Loucy (cell line): ENCODE results near the gene CMKLR1.
A peak's percentile ranks its signal among the peaks of the same experiment; 100 is the strongest.

Experiments used
- H2AFZ ChIP-seq: fragments of 200-600 bp; sonication (generic); 2 replicates; pipeline ENCODE4 v1.6.0; 2016; ENCODE audit warnings: antibody characterized with exemption, mild to moderate bottlenecking, low read length, moderate library complexity
- H3F3A ChIP-seq: fragments of 200-600 bp; 2 replicates; pipeline ENCODE4 v1.6.0; 2016; ENCODE audit warnings: antibody characterized with exemption, low read depth, mild to moderate bottlenecking
- H3K27me3 ChIP-seq: fragments of 200-600 bp; sonication (generic); 2 replicates; pipeline ENCODE4 v1.6.1; 2014; ENCODE audit warnings: low read length, mild to moderate bottlenecking; ENCODE audit not compliant: insufficient read depth, poor library complexity, severe bottlenecking
- H3K36me3 ChIP-seq: fragments of 200-600 bp; sonication (generic); 2 replicates; pipeline ENCODE4 v1.6.1; 2016; ENCODE audit warnings: low read length; ENCODE audit not compliant: insufficient read depth
- H3K4me1 ChIP-seq: fragments of 200-600 bp; sonication (generic); 2 replicates; pipeline ENCODE4 v1.5.1; 2014; ENCODE audit warnings: low read length, mild to moderate bottlenecking; ENCODE audit not compliant: insufficient read depth, poor library complexity, severe bottlenecking
- H3K4me2 ChIP-seq: fragments of 200-600 bp; sonication (generic); 2 replicates; pipeline ENCODE4 v1.6.0; 2014; ENCODE audit warnings: antibody characterized with exemption, low read length, low read depth, mild to moderate bottlenecking; ENCODE audit not compliant: poor library complexity, severe bottlenecking
- H3K4me3 ChIP-seq: fragments of 200-600 bp; sonication (generic); 2 replicates; pipeline ENCODE4 v1.5.1; 2014; ENCODE audit warnings: low read length, mild to moderate bottlenecking, mixed read lengths; ENCODE audit not compliant: poor library complexity, severe bottlenecking
- H3K79me2 ChIP-seq: fragments of 200-600 bp; sonication (generic); 2 replicates; pipeline ENCODE4 v1.6.1; 2014; ENCODE audit warnings: low read length; ENCODE audit not compliant: insufficient read depth
- H3K9ac ChIP-seq: fragments of 200-600 bp; sonication (generic); 2 replicates; pipeline ENCODE4 v1.6.0; 2014; ENCODE audit warnings: mild to moderate bottlenecking, low read depth, low read length, moderate library complexity; ENCODE audit not compliant: poor library complexity, severe bottlenecking
- H3K9me2 ChIP-seq: fragments of 200-600 bp; sonication (generic); replicated peaks from 2 replicates; pipeline ENCODE4 v1.6.1; 2016; ENCODE audit warnings: low read depth, low read length, mixed read lengths
- H3K9me3 ChIP-seq: fragments of 200-600 bp; sonication (generic); 2 replicates; pipeline ENCODE4 v1.6.1; 2014; ENCODE audit warnings: mild to moderate bottlenecking, antibody characterized with exemption, low read length, low read depth; ENCODE audit not compliant: insufficient read depth
- H4K20me1 ChIP-seq: fragments of 200-600 bp; sonication (generic); 2 replicates; pipeline ENCODE4 v1.6.0; 2014; ENCODE audit warnings: antibody characterized with exemption, low read length, mild to moderate bottlenecking; ENCODE audit not compliant: insufficient read depth, poor library complexity, severe bottlenecking
- CTCF ChIP-seq: fragments of 200-600 bp; sonication (generic); conservative IDR thresholded peaks from 2 replicates; pipeline ENCODE4 v1.5.1; 2014; ENCODE audit warnings: mild to moderate bottlenecking, antibody characterized with exemption, low read length
- EZH2phosphoT487 ChIP-seq: fragments of 200-600 bp; IDR thresholded peaks from 2 replicates; pipeline ENCODE4 v1.6.1; 2018; ENCODE audit warnings: antibody characterized with exemption, mild to moderate bottlenecking, moderate library complexity, borderline replicate concordance

CMKLR1 gene

DNA sequence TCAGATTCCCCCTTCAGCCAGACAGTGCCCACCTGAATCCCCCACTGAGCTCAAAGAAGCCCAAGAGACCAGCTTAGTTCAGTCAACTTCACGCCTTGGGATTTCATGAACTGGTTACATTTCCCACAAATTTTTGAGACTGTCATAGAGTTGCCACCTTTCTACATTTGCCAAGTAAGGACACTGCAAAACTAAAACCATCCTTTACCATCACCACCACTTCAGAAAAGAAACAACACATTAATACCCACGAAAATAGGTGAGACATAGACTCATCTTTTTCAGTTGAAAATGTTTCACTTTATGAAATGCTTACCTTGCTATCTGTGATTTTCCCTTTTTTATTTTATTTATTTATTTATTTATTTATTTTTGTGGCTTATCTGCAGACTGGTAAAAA, 16.1 kb downstream of the CMKLR1 start:
- Histone ChIP-seq H3F3A (no peaks in the 10 kb centered on the region), H2AFZ (no peak overlapping the region), H3K36me3 (no peaks in the 10 kb centered on the region), H3K4me2 (no peak overlapping the region), H3K4me1 (peaks cover 27% of the 10 kb centered on the region), H3K9me2 (no peaks in the 10 kb centered on the region), H3K9ac (no peak overlapping the region), H3K9me3 (no peaks in the 10 kb centered on the region), H3K4me3 (no peak overlapping the region), H3K27me3 (no peaks in the 10 kb centered on the region), H4K20me1 (no peaks in the 10 kb centered on the region), H3K79me2 (no peaks in the 10 kb centered on the region)
- TF ChIP-seq CTCF (no peak), EZH2phosphoT487 (no peak)

- Histone ChIP-seq H3K4me2 (no peak overlapping the region), H2AFZ (no peak overlapping the region), H3K27me3 (no peaks in the 10 kb centered on the region), H3K36me3 (no peaks in the 10 kb centered on the region), H3K4me1 (peaks cover 20% of the 10 kb centered on the region), H3K9ac (no peak overlapping the region), H3F3A (no peaks in the 10 kb centered on the region), H3K4me3 (no peak overlapping the region), H3K9me2 (no peaks in the 10 kb centered on the region), H3K9me3 (no peaks in the 10 kb centered on the region), H3K79me2 (no peaks in the 10 kb centered on the region), H4K20me1 (no peaks in the 10 kb centered on the region)
- TF ChIP-seq EZH2phosphoT487 (no peak), CTCF (no peak)
Measured at GRCh38 chr12:108321688-108322087, 17.4 kb downstream of the CMKLR1 start.

GRCh38 chr12:108320507-108321293, 18.4 kb downstream of the CMKLR1 start:
- no peaks in the 10 kb centered on the region for H4K20me1 ChIP-seq
- H3K4me3 ChIP-seq = no peak overlapping the region
- no peaks in the 10 kb centered on the region for H3K27me3 ChIP-seq
- no peaks in the 10 kb centered on the region for H3K79me2 ChIP-seq
- H3F3A ChIP-seq = no peaks in the 10 kb centered on the region
- TF ChIP-seq EZH2phosphoT487 = no peak
- peak; percentile 50 for TF ChIP-seq CTCF
- H3K36me3 ChIP-seq = no peaks in the 10 kb centered on the region
- H2AFZ ChIP-seq = peak overlapping the region; percentile 54
- peaks cover 29% of the 10 kb centered on the region for H3K4me1 ChIP-seq
- H3K9ac ChIP-seq = no peak overlapping the region
- peak overlapping the region; percentile 30 for H3K4me2 ChIP-seq
- no peaks in the 10 kb centered on the region for H3K9me2 ChIP-seq
- no peaks in the 10 kb centered on the region for H3K9me3 ChIP-seq
